ENCODE data around the gene LIN37.

LIN37 gene, protein sequence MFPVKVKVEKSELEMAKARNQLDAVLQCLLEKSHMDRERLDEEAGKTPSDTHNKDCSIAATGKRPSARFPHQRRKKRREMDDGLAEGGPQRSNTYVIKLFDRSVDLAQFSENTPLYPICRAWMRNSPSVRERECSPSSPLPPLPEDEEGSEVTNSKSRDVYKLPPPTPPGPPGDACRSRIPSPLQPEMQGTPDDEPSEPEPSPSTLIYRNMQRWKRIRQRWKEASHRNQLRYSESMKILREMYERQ

DNA sequence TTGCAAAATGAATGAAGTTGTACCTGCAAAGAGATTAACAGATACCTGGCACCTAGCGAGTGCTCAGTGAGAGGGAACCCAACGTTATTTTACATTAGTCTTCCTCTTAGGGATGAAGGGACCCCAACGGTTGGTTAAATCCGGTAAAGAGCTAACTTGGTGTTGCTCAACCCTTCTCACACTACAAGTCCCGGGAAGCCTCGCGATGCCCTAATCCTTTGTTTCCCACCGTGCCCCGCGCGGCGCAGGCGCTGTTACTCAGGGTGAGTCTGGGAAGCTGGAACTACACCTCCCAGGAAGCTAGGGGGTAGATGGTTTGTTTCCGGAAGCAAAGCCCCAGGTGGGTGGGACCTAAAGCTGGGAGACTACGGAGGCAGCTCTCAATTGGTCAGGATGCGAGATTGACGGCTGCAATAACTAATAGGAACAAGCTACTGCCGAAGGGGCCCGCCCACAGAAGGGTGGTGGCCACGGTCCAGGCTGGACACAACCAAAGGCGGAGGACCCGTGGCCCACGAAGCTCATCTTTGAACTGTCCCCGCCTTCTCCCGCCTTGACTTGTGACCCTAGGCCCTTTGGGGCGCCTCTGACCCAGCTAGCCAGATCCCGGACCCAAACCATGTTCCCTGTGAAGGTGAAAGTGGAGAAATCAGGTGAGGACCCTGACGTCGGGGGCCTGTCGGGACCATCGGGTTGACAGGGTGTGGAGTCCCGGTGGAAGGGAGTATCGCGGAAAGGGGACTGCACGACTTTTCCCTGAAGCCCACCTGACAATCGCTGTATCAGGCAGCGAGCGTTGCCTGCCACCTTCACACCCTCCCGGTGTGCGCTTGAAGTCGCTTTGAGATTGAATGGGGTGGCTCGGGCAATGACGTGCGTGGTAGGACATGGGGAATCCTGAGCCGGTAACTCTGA is at the start of gene LIN37:
Gene LIN37, plus strand, starts transcription at position 471 of the 915 bp plus-strand sequence. Its CDS starts 149 bp downstream, at position 620.
- no peaks in the 10 kb centered on the region for H3K36me3 ChIP-seq (ENCODE audit: low read length)
- H3K4me3 ChIP-seq (ENCODE audit: insufficient read depth, low read length, poor library complexity, severe bottlenecking) = peak within 1 kb of the TSS; percentile 94
- H3K4me2 ChIP-seq (ENCODE audit: low read depth, low read length, poor library complexity, severe bottlenecking) = peak within 1 kb of the TSS; percentile 97
- H4K20me1 ChIP-seq (ENCODE audit: low read depth, low read length) = no peaks in the 10 kb centered on the region
- no peaks in the 10 kb centered on the region for H3K27me3 ChIP-seq (ENCODE audit: low read length)
- H3K9me3 ChIP-seq (ENCODE audit: insufficient read depth, low read length) = no peaks in the 10 kb centered on the region
- peaks cover 6% of the 10 kb centered on the region; the same call in 1 of the 2 replicates for H3F3A ChIP-seq (ENCODE audit: insufficient read depth)
- H3K27ac ChIP-seq (ENCODE audit: low read depth, low read length) = peak within 1 kb of the TSS; percentile 60
- H3K9me2 ChIP-seq (replicated peaks; ENCODE audit: insufficient read depth, low read length) = no peaks in the 10 kb centered on the region
- TF ChIP-seq EZH2phosphoT487 (conservative IDR thresholded peaks at IDR 0.05; ENCODE audit: low read length) = no peak
- TF ChIP-seq, protein P1, sequence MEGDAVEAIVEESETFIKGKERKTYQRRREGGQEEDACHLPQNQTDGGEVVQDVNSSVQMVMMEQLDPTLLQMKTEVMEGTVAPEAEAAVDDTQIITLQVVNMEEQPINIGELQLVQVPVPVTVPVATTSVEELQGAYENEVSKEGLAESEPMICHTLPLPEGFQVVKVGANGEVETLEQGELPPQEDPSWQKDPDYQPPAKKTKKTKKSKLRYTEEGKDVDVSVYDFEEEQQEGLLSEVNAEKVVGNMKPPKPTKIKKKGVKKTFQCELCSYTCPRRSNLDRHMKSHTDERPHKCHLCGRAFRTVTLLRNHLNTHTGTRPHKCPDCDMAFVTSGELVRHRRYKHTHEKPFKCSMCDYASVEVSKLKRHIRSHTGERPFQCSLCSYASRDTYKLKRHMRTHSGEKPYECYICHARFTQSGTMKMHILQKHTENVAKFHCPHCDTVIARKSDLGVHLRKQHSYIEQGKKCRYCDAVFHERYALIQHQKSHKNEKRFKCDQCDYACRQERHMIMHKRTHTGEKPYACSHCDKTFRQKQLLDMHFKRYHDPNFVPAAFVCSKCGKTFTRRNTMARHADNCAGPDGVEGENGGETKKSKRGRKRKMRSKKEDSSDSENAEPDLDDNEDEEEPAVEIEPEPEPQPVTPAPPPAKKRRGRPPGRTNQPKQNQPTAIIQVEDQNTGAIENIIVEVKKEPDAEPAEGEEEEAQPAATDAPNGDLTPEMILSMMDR (IDR thresholded peaks at IDR 0.05; ENCODE audit: insufficient read depth, low read length, poor library complexity, severe bottlenecking) = no peak
- H2AFZ ChIP-seq (ENCODE audit: low read depth, low read length, severe bottlenecking) = peak within 1 kb of the TSS; percentile 92
- H3K9ac ChIP-seq (ENCODE audit: low read length) = peak within 1 kb of the TSS; percentile 78
- H3K79me2 ChIP-seq (ENCODE audit: insufficient read depth, low read length) = peaks cover 11% of the 10 kb centered on the region

DNA sequence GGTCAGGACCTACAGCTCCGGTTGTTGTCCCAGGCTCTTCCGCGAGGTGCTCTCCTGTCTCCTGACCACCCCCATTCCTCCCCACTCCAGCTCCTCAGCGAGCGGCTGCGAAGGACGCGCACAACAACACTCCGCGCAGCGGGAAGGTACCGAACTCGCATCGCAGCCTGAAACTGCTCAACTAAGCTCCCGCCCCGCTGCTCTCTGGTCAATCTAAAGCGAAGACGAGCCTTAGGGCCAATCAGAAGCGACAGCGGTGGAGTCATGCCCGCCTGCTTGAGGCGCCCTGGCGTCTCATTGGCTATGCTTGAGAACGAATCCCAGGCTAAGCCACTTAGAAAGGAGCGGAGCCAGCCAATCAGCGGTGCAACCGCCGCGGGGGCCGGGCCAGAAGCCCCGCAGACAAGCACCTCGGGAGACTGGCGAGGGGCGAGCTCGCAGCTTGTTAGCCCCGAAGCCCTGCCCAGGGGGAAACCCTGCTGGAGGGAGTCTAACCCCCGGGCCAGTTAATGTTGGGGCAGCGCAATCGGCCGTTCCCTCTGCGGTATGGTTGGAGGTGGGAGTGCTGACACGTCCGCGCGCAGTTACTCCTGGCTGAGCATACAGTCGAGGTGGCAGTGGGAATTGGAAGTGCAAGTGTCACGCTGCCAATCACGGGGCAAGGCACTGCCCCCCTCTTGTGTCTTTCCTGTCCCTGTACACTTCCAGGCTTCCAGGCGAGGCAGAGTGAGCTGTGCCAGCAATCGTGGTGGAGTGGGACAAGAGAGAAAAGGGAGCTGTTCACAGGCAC is 46.0 kb upstream of the LIN37 start:
- Histone ChIP-seq H3K4me2 (ENCODE audit: low read depth, low read length, poor library complexity, severe bottlenecking) (peak overlapping the region; percentile 79), H3K79me2 (ENCODE audit: insufficient read depth, low read length) (no peaks in the 10 kb centered on the region), H3K27me3 (ENCODE audit: low read length) (no peaks in the 10 kb centered on the region), H3F3A (ENCODE audit: insufficient read depth) (no peaks in the 10 kb centered on the region), H3K36me3 (ENCODE audit: low read length) (no peaks in the 10 kb centered on the region), H3K4me3 (ENCODE audit: insufficient read depth, low read length, poor library complexity, severe bottlenecking) (peak overlapping the region; percentile 66), H2AFZ (ENCODE audit: low read depth, low read length, severe bottlenecking) (peak overlapping the region; percentile 99), H3K9me2 (replicated peaks; ENCODE audit: insufficient read depth, low read length) (no peaks in the 10 kb centered on the region), H3K9ac (ENCODE audit: low read length) (peak overlapping the region; percentile 60), H3K27ac (ENCODE audit: low read depth, low read length) (no peak overlapping the region), H4K20me1 (ENCODE audit: low read depth, low read length) (no peaks in the 10 kb centered on the region), H3K9me3 (ENCODE audit: insufficient read depth, low read length) (no peaks in the 10 kb centered on the region)
- TF ChIP-seq EZH2phosphoT487 (conservative IDR thresholded peaks at IDR 0.05; ENCODE audit: low read length) = no peak

DNA sequence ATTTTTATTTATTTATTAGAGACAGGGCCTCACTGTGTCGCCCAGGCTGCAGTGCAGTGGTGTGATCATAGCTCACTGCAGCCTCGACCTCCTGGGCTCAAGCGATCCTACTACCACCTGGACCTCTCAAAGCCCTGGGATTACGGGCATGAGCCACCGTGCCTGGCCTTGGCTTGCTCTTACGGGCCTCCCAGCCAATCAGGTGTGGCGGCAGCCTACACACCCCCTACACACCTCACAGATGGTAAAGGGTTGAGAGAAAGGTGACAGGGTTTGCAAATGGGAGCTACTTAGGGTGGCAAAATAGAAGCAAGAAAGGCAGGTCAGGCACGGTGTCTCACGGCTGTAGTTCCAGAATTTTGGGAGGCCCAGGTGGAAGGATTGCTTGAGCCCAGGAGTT is 45.0 kb upstream of the LIN37 start:
- Histone ChIP-seq H3K4me3 (ENCODE audit: insufficient read depth, low read length, poor library complexity, severe bottlenecking) (no peak overlapping the region), H3K4me2 (ENCODE audit: low read depth, low read length, poor library complexity, severe bottlenecking) (peak overlapping the region; percentile 79), H3F3A (ENCODE audit: insufficient read depth) (no peaks in the 10 kb centered on the region), H3K9me3 (ENCODE audit: insufficient read depth, low read length) (no peaks in the 10 kb centered on the region), H3K36me3 (ENCODE audit: low read length) (no peaks in the 10 kb centered on the region), H3K9ac (ENCODE audit: low read length) (no peak overlapping the region), H4K20me1 (ENCODE audit: low read depth, low read length) (no peaks in the 10 kb centered on the region), H2AFZ (ENCODE audit: low read depth, low read length, severe bottlenecking) (no peak overlapping the region), H3K27me3 (ENCODE audit: low read length) (no peaks in the 10 kb centered on the region), H3K79me2 (ENCODE audit: insufficient read depth, low read length) (no peaks in the 10 kb centered on the region), H3K27ac (ENCODE audit: low read depth, low read length) (no peak overlapping the region), H3K9me2 (replicated peaks; ENCODE audit: insufficient read depth, low read length) (no peaks in the 10 kb centered on the region)
- TF ChIP-seq, protein P1 (IDR thresholded peaks at IDR 0.05; ENCODE audit: insufficient read depth, low read length, poor library complexity, severe bottlenecking) = no peak
- no peak for TF ChIP-seq EZH2phosphoT487 (conservative IDR thresholded peaks at IDR 0.05; ENCODE audit: low read length)
